Erythroblast (primary cell): ENCODE results near the gene CYSRT1.

Experiments used
- DNase-seq, 2 experiments: peaks; one replicate each; lab custom pipeline; 2025; lab: John Stamatoyannopoulos, UW
- GATA1 ChIP-seq: IDR thresholded peaks from 2 replicates; pipeline ENCODE4 v1.6.1; 2011; ENCODE audit warnings: low read depth, mild to moderate bottlenecking, control low read depth, low read length, moderate library complexity
- POLR2A ChIP-seq: IDR thresholded peaks from 2 replicates; pipeline ENCODE4 v1.6.1; 2011; ENCODE audit warnings: mild to moderate bottlenecking, low read length

Gene CYSRT1

DNA sequence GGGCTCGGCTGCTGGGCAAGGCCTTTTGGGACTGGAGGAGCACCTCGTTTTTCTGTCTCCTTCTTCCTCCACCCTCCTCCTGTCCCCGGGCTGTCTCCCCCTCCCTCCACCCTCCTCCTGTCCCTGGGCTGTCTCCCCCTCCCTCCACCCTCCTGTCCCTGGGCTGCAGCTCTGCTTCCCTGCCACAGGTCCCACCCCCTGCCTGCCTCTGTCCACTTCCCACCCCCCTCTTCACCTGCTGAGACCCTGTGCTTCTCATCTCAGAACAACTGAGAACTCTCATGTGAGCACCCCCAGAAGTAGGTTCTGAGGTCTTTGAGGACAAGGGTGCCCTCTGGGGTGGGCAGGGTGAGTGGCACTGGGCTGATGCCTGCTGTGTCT, 46.7 kb downstream of the CYSRT1 start:
- TF ChIP-seq GATA1 (no peak), POLR2A (no peak)
- DNase-seq, result no peak

- no peak for DNase-seq
- no peak for TF ChIP-seq GATA1
- TF ChIP-seq POLR2A, result no peak
Observed at GRCh38 chr9:137272241-137273094, 47.5 kb downstream of the CYSRT1 start.

GRCh38 chr9:137273095-137273490, 48.1 kb downstream of the CYSRT1 start:
- no peak for DNase-seq
- TF ChIP-seq GATA1 (no peak), POLR2A (no peak)

DNA sequence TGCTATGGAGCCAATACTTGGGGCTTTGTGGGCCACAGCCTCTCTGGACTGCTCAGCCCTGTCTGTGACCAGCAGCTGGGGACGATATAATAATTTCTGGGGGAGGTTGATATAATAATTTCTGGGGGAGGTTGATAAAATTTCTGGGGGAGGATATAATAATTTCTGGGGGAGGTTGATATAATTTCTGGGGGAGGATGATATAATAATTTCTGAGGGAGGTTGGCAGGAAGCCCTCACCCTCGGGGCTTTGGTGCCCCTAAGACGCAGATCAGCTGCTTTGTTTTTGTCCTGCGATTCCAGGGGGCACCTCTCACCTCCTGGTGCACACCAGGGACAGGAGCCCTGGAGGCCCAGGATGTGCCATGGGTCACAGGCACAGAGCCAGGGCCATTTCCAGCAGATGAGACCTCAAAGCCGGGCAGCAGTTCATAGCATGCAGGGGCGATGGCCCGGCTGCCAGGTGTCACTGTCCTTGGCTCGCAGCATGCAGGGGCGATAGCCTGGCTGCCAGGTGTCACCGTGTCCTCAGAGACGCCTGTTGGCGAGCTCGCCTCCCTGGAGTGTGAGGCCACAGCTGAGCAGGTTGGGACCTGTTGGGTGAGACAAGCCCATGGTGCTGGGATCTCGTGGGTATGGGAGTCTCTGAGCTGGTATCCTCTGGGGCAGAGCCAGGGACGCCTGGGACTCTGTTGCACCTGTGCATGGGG, 48.8 kb downstream of the CYSRT1 start:
- DNase-seq, result peak in 1 of 2 experiments; percentile 39
- TF ChIP-seq GATA1, result no peak
- TF ChIP-seq POLR2A, result no peak

GRCh38 chr9:137275203-137275587, 50.2 kb downstream of the CYSRT1 start:
- no peak for DNase-seq
- TF ChIP-seq GATA1, result no peak
- TF ChIP-seq POLR2A, result no peak
